Adipocyte (in vitro differentiated cells): ENCODE results near the gene LDLRAP1.
A peak's percentile ranks its signal among the peaks of the same experiment; 100 is the strongest.

Source experiments
- DNase-seq: peaks from one replicate; pipeline ENCODE4 v3.0.0-alpha.2; 2015; ENCODE audit warnings: low read depth
- H3K27me3 ChIP-seq: replicated peaks from 2 replicates; pipeline ENCODE4 v1.7.0; 2013; ENCODE audit warnings: mild to moderate bottlenecking, low read length, moderate library complexity; ENCODE audit not compliant: control insufficient read depth, insufficient read depth
- H3K36me3 ChIP-seq: 2 replicates; pipeline ENCODE4 v1.7.0; 2013; ENCODE audit warnings: low read length, mild to moderate bottlenecking, moderate library complexity; ENCODE audit not compliant: control insufficient read depth, insufficient read depth, severe bottlenecking
- H3K4me1 ChIP-seq: 2 replicates; pipeline ENCODE4 v1.7.0; 2013; ENCODE audit warnings: mild to moderate bottlenecking, low read length, moderate library complexity; ENCODE audit not compliant: control insufficient read depth, insufficient read depth
- H3K4me3 ChIP-seq: 2 replicates; pipeline ENCODE4 v1.7.0; 2013; ENCODE audit warnings: mild to moderate bottlenecking, low read length, moderate library complexity
- H3K9ac ChIP-seq: 2 replicates; pipeline ENCODE4 v1.7.0; 2013; ENCODE audit warnings: mild to moderate bottlenecking, low read length, moderate library complexity
- H3K9me3 ChIP-seq: 2 replicates; pipeline ENCODE4 v1.7.0; 2013; ENCODE audit warnings: mild to moderate bottlenecking, low read length, moderate library complexity; ENCODE audit not compliant: control insufficient read depth

Gene LDLRAP1

DNA sequence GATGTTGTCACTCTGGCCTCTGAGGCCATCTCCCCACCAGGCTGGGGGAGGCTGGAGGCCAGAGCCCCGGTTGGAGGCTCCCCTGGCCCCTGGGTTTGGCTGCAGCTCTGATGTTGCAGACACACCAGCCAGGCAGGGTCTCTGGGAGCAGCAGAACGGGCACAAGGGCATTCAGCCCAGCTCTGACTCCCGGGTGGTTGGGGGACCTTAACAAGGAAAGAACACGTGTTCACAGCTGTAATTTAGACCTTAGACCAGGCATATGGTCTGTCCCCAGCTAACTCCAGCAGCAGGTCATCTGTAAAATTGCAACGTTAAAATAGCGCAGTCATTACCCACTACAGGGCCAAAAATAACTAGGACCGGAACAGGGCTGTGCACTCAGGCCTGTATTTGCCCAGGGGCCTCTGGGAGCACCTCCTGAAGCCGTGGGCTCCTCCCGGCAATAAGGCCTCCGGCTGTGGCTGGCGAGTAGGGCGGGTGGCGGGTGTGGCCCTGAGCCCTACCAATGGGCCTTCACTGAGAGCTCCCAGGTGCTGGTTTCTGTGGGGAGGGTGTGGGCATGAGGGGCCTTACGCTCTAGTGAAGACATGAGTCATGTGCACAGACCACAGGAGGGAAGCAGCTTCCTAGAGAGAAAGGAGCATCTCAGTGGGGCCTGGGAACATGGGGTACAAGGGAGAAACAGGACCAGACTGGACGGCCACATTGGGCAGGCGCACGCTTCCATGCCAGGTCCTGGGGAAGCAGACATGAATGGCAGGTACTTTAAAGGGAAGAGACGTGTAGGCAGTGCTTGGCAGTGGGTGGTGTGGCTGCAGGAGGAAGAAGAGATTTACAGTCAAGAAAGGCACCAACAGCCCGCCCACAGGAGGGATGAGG is 6.1 kb downstream of the LDLRAP1 start:
- peaks cover 23% of the 10 kb centered on the region for H3K4me1 ChIP-seq
- no peaks in the 10 kb centered on the region for H3K9me3 ChIP-seq
- H3K36me3 ChIP-seq: no peaks in the 10 kb centered on the region
- DNase-seq: no peak
- H3K9ac ChIP-seq: no peak overlapping the region
- H3K4me3 ChIP-seq: no peak overlapping the region
- no peaks in the 10 kb centered on the region for H3K27me3 ChIP-seq

- no peaks in the 10 kb centered on the region for H3K9me3 ChIP-seq
- H3K27me3 ChIP-seq: no peaks in the 10 kb centered on the region
- H3K9ac ChIP-seq: no peak overlapping the region
- peaks cover 2% of the 10 kb centered on the region for H3K36me3 ChIP-seq
- H3K4me1 ChIP-seq: peaks cover 22% of the 10 kb centered on the region
- H3K4me3 ChIP-seq: no peak overlapping the region
- no peak for DNase-seq
Observed at GRCh38 chr1:25550155-25550506, 6.7 kb downstream of the LDLRAP1 start.

DNA sequence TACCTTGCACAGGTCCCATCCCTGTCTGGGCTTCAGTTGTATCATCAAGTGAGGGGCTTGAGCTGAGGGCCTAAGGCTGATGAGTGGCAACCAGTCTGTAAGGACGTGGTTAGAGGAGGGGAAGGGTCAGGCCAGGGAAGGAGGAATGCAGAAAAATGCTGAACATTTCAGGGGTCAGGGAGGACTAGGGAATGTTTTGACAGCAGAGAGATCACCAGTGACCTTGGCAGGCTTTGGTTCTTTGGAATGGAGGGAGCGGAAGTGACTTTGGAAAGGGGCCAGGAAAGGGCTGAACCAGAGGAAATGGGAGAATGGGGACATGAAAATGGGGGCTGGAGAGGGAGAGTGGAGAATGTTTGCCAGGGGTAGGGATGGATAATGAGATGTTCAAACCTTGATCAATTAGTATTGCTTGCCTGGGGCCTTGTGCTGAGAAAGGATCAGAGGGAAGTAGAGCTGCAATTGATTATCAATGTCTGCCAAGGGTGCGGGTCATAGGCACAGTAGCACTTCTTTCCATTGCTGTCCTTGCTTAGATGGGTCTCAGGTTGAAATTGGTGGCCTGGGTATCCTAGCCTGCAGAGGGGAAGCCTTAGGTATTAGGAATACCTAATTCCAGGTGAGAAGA is 7.4 kb downstream of the LDLRAP1 start:
- no peaks in the 10 kb centered on the region for H3K27me3 ChIP-seq
- no peaks in the 10 kb centered on the region for H3K9me3 ChIP-seq
- DNase-seq: no peak
- H3K4me1 ChIP-seq: peaks cover 26% of the 10 kb centered on the region
- no peak overlapping the region for H3K4me3 ChIP-seq
- H3K9ac ChIP-seq: no peak overlapping the region
- H3K36me3 ChIP-seq: peaks cover 3% of the 10 kb centered on the region

GRCh38 chr1:25553749-25554429 is 10.5 kb downstream of the LDLRAP1 start:
- DNase-seq: no peak
- H3K4me3 ChIP-seq: no peak overlapping the region
- no peak overlapping the region for H3K9ac ChIP-seq
- H3K4me1 ChIP-seq: peaks cover 35% of the 10 kb centered on the region
- H3K27me3 ChIP-seq: no peaks in the 10 kb centered on the region
- no peaks in the 10 kb centered on the region for H3K9me3 ChIP-seq
- peaks cover 14% of the 10 kb centered on the region for H3K36me3 ChIP-seq

- no peaks in the 10 kb centered on the region for H3K9me3 ChIP-seq
- H3K36me3 ChIP-seq: peaks cover 14% of the 10 kb centered on the region
- H3K27me3 ChIP-seq: no peaks in the 10 kb centered on the region
- no peak overlapping the region for H3K9ac ChIP-seq
- H3K4me1 ChIP-seq: peaks cover 32% of the 10 kb centered on the region
- H3K4me3 ChIP-seq: no peak overlapping the region
- no peak for DNase-seq
Observed at GRCh38 chr1:25554430-25554780, 11.0 kb downstream of the LDLRAP1 start.

- Histone ChIP-seq H3K9ac (no peak overlapping the region), H3K4me3 (no peak overlapping the region), H3K27me3 (no peaks in the 10 kb centered on the region), H3K4me1 (peaks cover 26% of the 10 kb centered on the region), H3K36me3 (peaks cover 14% of the 10 kb centered on the region), H3K9me3 (no peaks in the 10 kb centered on the region)
- DNase-seq: no peak
Observed at GRCh38 chr1:25554886-25555752, 11.7 kb downstream of the LDLRAP1 start.

GRCh38 chr1:25555753-25556092 is 12.3 kb downstream of the LDLRAP1 start:
- peaks cover 20% of the 10 kb centered on the region for H3K4me1 ChIP-seq
- no peaks in the 10 kb centered on the region for H3K27me3 ChIP-seq
- H3K36me3 ChIP-seq: peaks cover 14% of the 10 kb centered on the region
- H3K4me3 ChIP-seq: no peak overlapping the region
- no peak overlapping the region for H3K9ac ChIP-seq
- DNase-seq: no peak
- no peaks in the 10 kb centered on the region for H3K9me3 ChIP-seq

DNA sequence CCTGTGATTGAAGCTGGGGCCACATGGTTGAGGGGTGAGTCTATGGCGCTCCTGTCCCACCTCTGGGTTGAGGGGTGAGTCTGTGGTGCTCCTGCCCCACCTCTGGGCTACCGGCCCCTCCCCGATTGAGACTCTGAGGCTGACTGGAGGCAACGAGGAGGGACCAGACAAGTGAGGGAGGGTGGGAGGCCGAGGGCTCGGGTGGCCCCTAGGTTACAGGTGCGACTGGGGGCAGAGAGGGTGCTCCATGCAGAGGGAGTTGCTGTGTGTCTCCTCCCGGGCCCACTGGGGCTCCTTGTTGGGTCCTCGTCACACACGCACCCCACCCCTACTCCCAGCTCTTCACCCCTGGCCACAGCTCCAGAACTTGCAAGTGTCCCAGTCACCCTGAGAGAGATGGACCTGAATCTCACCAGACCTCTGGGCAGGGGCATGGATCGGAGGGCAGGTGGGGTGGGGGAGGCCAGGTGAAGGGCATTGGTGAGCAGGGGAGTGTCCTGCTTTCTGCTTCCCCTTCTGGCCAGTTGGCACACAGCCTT is 12.8 kb downstream of the LDLRAP1 start:
- DNase-seq: no peak
- Histone ChIP-seq H3K4me3 (no peak overlapping the region), H3K9ac (no peak overlapping the region), H3K36me3 (peaks cover 14% of the 10 kb centered on the region), H3K9me3 (no peaks in the 10 kb centered on the region), H3K4me1 (peaks cover 16% of the 10 kb centered on the region), H3K27me3 (no peaks in the 10 kb centered on the region)

GRCh38 chr1:25556791-25557476 is 13.5 kb downstream of the LDLRAP1 start:
- Histone ChIP-seq H3K4me3 (no peak overlapping the region), H3K9ac (no peak overlapping the region), H3K27me3 (no peaks in the 10 kb centered on the region), H3K9me3 (no peaks in the 10 kb centered on the region), H3K36me3 (peaks cover 14% of the 10 kb centered on the region), H3K4me1 (peaks cover 16% of the 10 kb centered on the region)
- peak; percentile 37 for DNase-seq

- peaks cover 16% of the 10 kb centered on the region for H3K4me1 ChIP-seq
- no peak for DNase-seq
- no peak overlapping the region for H3K4me3 ChIP-seq
Observed at GRCh38 chr1:25557543-25557942, 14.1 kb downstream of the LDLRAP1 start.

More at GRCh38 chr1:25557543-25557942, 14.1 kb downstream of the LDLRAP1 start:
- no peak overlapping the region for H3K9ac ChIP-seq
- peaks cover 19% of the 10 kb centered on the region for H3K36me3 ChIP-seq
- H3K27me3 ChIP-seq: no peaks in the 10 kb centered on the region
- H3K9me3 ChIP-seq: no peaks in the 10 kb centered on the region
